ENCODE results near the gene HIVEP1. TPM values are rescaled to one million over a fixed set of nuclear protein-coding genes. Genes with fewer than 3 reads are reported as not detected.

The HIVEP1 gene
- total RNA-seq, 2 experiments from 2014 or later: 22.1 to 22.6 TPM

DNA sequence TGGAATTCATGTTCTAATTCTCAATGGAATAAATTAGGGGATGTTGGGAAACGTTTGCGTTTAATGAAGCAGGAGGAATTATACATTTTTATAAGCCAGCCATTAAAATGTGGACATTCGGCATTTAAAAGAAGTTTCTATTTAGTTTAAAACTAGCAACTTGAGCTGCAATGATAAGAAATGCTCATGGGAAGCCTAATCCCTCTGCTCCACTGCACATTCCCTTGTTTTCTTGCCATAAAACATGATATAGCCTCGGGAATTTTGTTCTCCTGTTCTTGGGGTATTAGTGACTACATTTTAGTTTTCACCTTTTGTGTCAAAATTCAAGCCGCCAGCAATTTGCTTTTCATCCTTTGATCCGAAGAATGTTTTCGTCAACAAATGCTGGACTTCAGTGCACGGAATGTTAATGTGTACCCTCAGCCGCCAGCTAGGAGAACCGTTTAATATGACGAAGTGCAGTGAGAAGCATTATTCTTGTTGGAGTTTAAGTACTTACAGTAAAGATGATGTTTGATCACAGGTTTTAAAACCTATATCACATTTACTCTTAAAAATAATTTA, 137.9 kb downstream of the HIVEP1 start:
- H3K4me2 ChIP-seq (ENCODE audit: low read length): no peak overlapping the region

DNA sequence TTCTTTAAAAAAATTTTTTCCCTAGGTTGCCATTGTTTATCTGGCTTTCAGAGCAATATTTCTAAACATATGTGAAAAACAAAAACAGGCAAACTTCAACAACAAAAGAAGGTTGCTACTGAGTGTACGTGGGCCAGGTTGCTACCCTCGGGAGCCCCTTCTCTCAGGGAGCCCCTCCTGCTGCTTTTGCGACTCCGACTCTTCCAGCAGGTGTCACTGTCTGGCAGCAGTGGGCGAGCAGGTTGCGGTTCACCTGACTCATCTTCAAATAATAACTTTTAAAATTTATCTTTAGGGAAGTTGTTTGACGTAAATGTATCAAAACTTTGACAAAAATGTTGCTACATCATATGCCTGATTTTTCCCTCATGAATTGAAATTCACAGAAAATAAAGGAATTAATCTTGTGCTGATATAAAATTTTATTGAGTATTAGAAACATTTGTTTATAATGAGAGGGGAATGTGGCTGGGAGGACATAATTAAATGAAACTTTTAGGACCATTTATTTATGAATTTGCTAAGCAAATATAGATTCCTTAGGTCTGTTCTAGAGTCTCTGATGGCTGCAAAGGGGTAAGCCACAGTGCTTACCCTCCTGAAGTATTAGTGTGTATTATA, 138.8 kb downstream of the HIVEP1 start:
- H3K4me3 ChIP-seq (ENCODE audit: low read depth, low read length, poor library complexity, severe bottlenecking): no peak overlapping the region
- ChIA-PET POLR2A (no interaction called here), CTCF (ENCODE audit: unreplicated experiment) (no interaction called here)
- no peak overlapping the region for H2AFZ ChIP-seq (ENCODE audit: low read length)
- no TSS peak for BruUV-seq (replicated peaks)
- peak; percentile 86 for TF ChIP-seq CTCF (conservative IDR thresholded peaks at IDR 0.05; ENCODE audit: low read length)
- TF ChIP-seq EZH2phosphoT487 (IDR thresholded peaks at IDR 0.05; ENCODE audit: borderline replicate concordance, low read depth, low read length): no peak
- intact Hi-C loops (cut with micrococcal nuclease; ENCODE audit: unreplicated experiment): loop anchor here (10.0 kb wide), 1 partner anchor 454 kb away; no protein-coding TSS in a partner anchor
- H3K9me2 ChIP-seq (ENCODE audit: insufficient read depth, low read length): no peaks in the 10 kb centered on the region
- no peaks in the 10 kb centered on the region for H3K36me3 ChIP-seq (ENCODE audit: insufficient read depth, low read length)
- H3K4me2 ChIP-seq (ENCODE audit: low read length): no peak overlapping the region
- peaks cover 6% of the 10 kb centered on the region for H3K4me1 ChIP-seq (ENCODE audit: insufficient read depth, low read length, poor library complexity, severe bottlenecking)
- H3K79me2 ChIP-seq (ENCODE audit: insufficient read depth, low read depth, low read length): no peaks in the 10 kb centered on the region
- no peak overlapping the region for H3K27ac ChIP-seq (ENCODE audit: low read depth, low read length, poor library complexity, severe bottlenecking)
- peak; percentile 47 for DNase-seq (ENCODE audit: low spot score)
- no peaks in the 10 kb centered on the region for H4K20me1 ChIP-seq (ENCODE audit: insufficient read depth, low read length)
- H3K9me3 ChIP-seq (ENCODE audit: low read length): no peaks in the 10 kb centered on the region

More for the DNA sequence above, 137.9 kb downstream of the HIVEP1 start:
- no peaks in the 10 kb centered on the region for H4K20me1 ChIP-seq (ENCODE audit: insufficient read depth, low read length)
- no peaks in the 10 kb centered on the region for H3K9me2 ChIP-seq (ENCODE audit: insufficient read depth, low read length)
- H3K27ac ChIP-seq (ENCODE audit: low read depth, low read length, poor library complexity, severe bottlenecking): no peak overlapping the region
- DNase-seq (ENCODE audit: low spot score): no peak
- POLR2A ChIA-PET: no interaction called here
- no peak overlapping the region for H3K4me3 ChIP-seq (ENCODE audit: low read depth, low read length, poor library complexity, severe bottlenecking)
- intact Hi-C loops (cut with micrococcal nuclease; ENCODE audit: unreplicated experiment): loop anchor here (10.0 kb wide), 1 partner anchor 455 kb away; no protein-coding TSS in a partner anchor
- H2AFZ ChIP-seq (ENCODE audit: low read length): no peak overlapping the region
- BruUV-seq (replicated peaks): no TSS peak
- peaks cover 6% of the 10 kb centered on the region for H3K4me1 ChIP-seq (ENCODE audit: insufficient read depth, low read length, poor library complexity, severe bottlenecking)
- no peaks in the 10 kb centered on the region for H3K79me2 ChIP-seq (ENCODE audit: insufficient read depth, low read depth, low read length)
- H3K9me3 ChIP-seq (ENCODE audit: low read length): no peaks in the 10 kb centered on the region
- CTCF ChIA-PET (ENCODE audit: unreplicated experiment): no interaction called here
- TF ChIP-seq EZH2phosphoT487 (IDR thresholded peaks at IDR 0.05; ENCODE audit: borderline replicate concordance, low read depth, low read length) (no peak), CTCF (conservative IDR thresholded peaks at IDR 0.05; ENCODE audit: low read length) (no peak)
- H3K36me3 ChIP-seq (ENCODE audit: insufficient read depth, low read length): no peaks in the 10 kb centered on the region

DNA sequence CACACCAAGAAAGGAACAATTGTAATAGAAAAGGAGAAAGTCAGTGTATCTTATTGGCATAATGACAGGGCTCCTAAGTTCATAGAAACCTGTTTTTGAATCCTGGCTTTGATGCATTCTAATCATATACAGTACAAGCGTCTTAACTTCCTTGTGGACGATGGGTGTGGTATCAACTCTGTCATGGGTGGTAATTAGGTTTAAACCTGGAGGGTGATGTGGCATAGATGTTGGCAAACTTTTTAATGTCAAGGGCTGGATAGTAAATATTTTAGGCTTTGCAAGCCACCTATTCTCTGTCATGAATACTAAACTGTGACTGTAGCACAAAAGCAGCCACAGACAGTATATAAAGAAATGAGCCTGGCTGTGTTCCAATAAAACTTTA, 139.3 kb downstream of the HIVEP1 start:
- no peaks in the 10 kb centered on the region for H4K20me1 ChIP-seq (ENCODE audit: insufficient read depth, low read length)
- H3K36me3 ChIP-seq (ENCODE audit: insufficient read depth, low read length): no peaks in the 10 kb centered on the region
- no peaks in the 10 kb centered on the region for H3K79me2 ChIP-seq (ENCODE audit: insufficient read depth, low read depth, low read length)
- ChIA-PET CTCF (ENCODE audit: unreplicated experiment) (no interaction called here), POLR2A (no interaction called here)
- TF ChIP-seq CTCF (conservative IDR thresholded peaks at IDR 0.05; ENCODE audit: low read length) (no peak), EZH2phosphoT487 (IDR thresholded peaks at IDR 0.05; ENCODE audit: borderline replicate concordance, low read depth, low read length) (no peak)
- no peak for DNase-seq (ENCODE audit: low spot score)
- H3K4me2 ChIP-seq (ENCODE audit: low read length): no peak overlapping the region
- H3K4me1 ChIP-seq (ENCODE audit: insufficient read depth, low read length, poor library complexity, severe bottlenecking): peaks cover 6% of the 10 kb centered on the region
- H3K27ac ChIP-seq (ENCODE audit: low read depth, low read length, poor library complexity, severe bottlenecking): no peak overlapping the region
- no peak overlapping the region for H2AFZ ChIP-seq (ENCODE audit: low read length)
- no peaks in the 10 kb centered on the region for H3K9me2 ChIP-seq (ENCODE audit: insufficient read depth, low read length)
- BruUV-seq (replicated peaks): no TSS peak
- no peak overlapping the region for H3K4me3 ChIP-seq (ENCODE audit: low read depth, low read length, poor library complexity, severe bottlenecking)
- intact Hi-C loops (cut with micrococcal nuclease; ENCODE audit: unreplicated experiment): loop anchor here (10.0 kb wide), 1 partner anchor 453 kb away; no protein-coding TSS in a partner anchor
- H3K9me3 ChIP-seq (ENCODE audit: low read length): no peaks in the 10 kb centered on the region
